Loucy (cell line): ENCODE measurements around the gene EFCAB13.

ENCODE experiments used
- H2AFZ ChIP-seq: fragments of 200-600 bp; sonication (generic); 2 replicates; pipeline ENCODE4 v1.6.0; 2016; ENCODE audit warnings: antibody characterized with exemption, mild to moderate bottlenecking, low read length, moderate library complexity
- H3F3A ChIP-seq: fragments of 200-600 bp; 2 replicates; pipeline ENCODE4 v1.6.0; 2016; ENCODE audit warnings: antibody characterized with exemption, low read depth, mild to moderate bottlenecking
- H3K27me3 ChIP-seq: fragments of 200-600 bp; sonication (generic); 2 replicates; pipeline ENCODE4 v1.6.1; 2014; ENCODE audit warnings: low read length, mild to moderate bottlenecking; ENCODE audit not compliant: insufficient read depth, poor library complexity, severe bottlenecking
- H3K36me3 ChIP-seq: fragments of 200-600 bp; sonication (generic); 2 replicates; pipeline ENCODE4 v1.6.1; 2016; ENCODE audit warnings: low read length; ENCODE audit not compliant: insufficient read depth
- H3K4me1 ChIP-seq: fragments of 200-600 bp; sonication (generic); 2 replicates; pipeline ENCODE4 v1.5.1; 2014; ENCODE audit warnings: low read length, mild to moderate bottlenecking; ENCODE audit not compliant: insufficient read depth, poor library complexity, severe bottlenecking
- H3K4me2 ChIP-seq: fragments of 200-600 bp; sonication (generic); 2 replicates; pipeline ENCODE4 v1.6.0; 2014; ENCODE audit warnings: antibody characterized with exemption, low read length, low read depth, mild to moderate bottlenecking; ENCODE audit not compliant: poor library complexity, severe bottlenecking
- H3K4me3 ChIP-seq: fragments of 200-600 bp; sonication (generic); 2 replicates; pipeline ENCODE4 v1.5.1; 2014; ENCODE audit warnings: low read length, mild to moderate bottlenecking, mixed read lengths; ENCODE audit not compliant: poor library complexity, severe bottlenecking
- H3K79me2 ChIP-seq: fragments of 200-600 bp; sonication (generic); 2 replicates; pipeline ENCODE4 v1.6.1; 2014; ENCODE audit warnings: low read length; ENCODE audit not compliant: insufficient read depth
- H3K9ac ChIP-seq: fragments of 200-600 bp; sonication (generic); 2 replicates; pipeline ENCODE4 v1.6.0; 2014; ENCODE audit warnings: mild to moderate bottlenecking, low read depth, low read length, moderate library complexity; ENCODE audit not compliant: poor library complexity, severe bottlenecking
- H3K9me2 ChIP-seq: fragments of 200-600 bp; sonication (generic); replicated peaks from 2 replicates; pipeline ENCODE4 v1.6.1; 2016; ENCODE audit warnings: low read depth, low read length, mixed read lengths
- H3K9me3 ChIP-seq: fragments of 200-600 bp; sonication (generic); 2 replicates; pipeline ENCODE4 v1.6.1; 2014; ENCODE audit warnings: mild to moderate bottlenecking, antibody characterized with exemption, low read length, low read depth; ENCODE audit not compliant: insufficient read depth
- H4K20me1 ChIP-seq: fragments of 200-600 bp; sonication (generic); 2 replicates; pipeline ENCODE4 v1.6.0; 2014; ENCODE audit warnings: antibody characterized with exemption, low read length, mild to moderate bottlenecking; ENCODE audit not compliant: insufficient read depth, poor library complexity, severe bottlenecking
- EZH2phosphoT487 ChIP-seq: fragments of 200-600 bp; IDR thresholded peaks from 2 replicates; pipeline ENCODE4 v1.6.1; 2018; ENCODE audit warnings: antibody characterized with exemption, mild to moderate bottlenecking, moderate library complexity, borderline replicate concordance
- TF ChIP-seq, protein P1 (sequence below): fragments of 200-600 bp; sonication (generic); conservative IDR thresholded peaks from 2 replicates; pipeline ENCODE4 v1.5.1; 2014; ENCODE audit warnings: mild to moderate bottlenecking, antibody characterized with exemption, low read length

Gene EFCAB13

DNA sequence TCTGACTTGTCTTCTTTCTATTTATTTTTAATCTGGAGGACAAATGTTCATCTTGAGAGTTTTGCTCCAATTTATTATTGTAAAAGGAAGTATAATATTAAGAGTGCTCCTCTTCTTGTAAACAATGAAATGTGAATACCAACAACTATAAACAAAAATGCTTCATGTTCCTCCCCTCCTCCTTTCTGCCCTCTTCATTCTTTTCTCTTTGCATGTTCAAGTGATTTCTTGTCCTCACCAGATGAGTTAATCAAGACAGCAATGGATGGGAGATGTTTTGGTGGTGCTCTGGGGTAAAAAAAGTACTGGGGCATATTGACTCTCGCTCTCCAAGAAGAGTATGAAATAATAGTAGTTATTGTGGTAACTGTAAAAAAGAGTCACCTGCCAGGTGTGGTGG is 45.8 kb upstream of the EFCAB13 start:
- no peaks in the 10 kb centered on the region for H3K9me2 ChIP-seq
- no peaks in the 10 kb centered on the region for H3K36me3 ChIP-seq
- H3K4me2 ChIP-seq = no peak overlapping the region
- H3K9ac ChIP-seq = no peak overlapping the region
- no peaks in the 10 kb centered on the region for H3F3A ChIP-seq
- no peaks in the 10 kb centered on the region for H3K79me2 ChIP-seq
- no peak overlapping the region for H2AFZ ChIP-seq
- no peak for TF ChIP-seq EZH2phosphoT487
- TF ChIP-seq, protein P1, sequence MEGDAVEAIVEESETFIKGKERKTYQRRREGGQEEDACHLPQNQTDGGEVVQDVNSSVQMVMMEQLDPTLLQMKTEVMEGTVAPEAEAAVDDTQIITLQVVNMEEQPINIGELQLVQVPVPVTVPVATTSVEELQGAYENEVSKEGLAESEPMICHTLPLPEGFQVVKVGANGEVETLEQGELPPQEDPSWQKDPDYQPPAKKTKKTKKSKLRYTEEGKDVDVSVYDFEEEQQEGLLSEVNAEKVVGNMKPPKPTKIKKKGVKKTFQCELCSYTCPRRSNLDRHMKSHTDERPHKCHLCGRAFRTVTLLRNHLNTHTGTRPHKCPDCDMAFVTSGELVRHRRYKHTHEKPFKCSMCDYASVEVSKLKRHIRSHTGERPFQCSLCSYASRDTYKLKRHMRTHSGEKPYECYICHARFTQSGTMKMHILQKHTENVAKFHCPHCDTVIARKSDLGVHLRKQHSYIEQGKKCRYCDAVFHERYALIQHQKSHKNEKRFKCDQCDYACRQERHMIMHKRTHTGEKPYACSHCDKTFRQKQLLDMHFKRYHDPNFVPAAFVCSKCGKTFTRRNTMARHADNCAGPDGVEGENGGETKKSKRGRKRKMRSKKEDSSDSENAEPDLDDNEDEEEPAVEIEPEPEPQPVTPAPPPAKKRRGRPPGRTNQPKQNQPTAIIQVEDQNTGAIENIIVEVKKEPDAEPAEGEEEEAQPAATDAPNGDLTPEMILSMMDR = no peak
- H3K4me1 ChIP-seq = no peaks in the 10 kb centered on the region
- H4K20me1 ChIP-seq = no peaks in the 10 kb centered on the region
- H3K9me3 ChIP-seq = no peaks in the 10 kb centered on the region
- no peak overlapping the region for H3K4me3 ChIP-seq
- no peaks in the 10 kb centered on the region for H3K27me3 ChIP-seq

DNA sequence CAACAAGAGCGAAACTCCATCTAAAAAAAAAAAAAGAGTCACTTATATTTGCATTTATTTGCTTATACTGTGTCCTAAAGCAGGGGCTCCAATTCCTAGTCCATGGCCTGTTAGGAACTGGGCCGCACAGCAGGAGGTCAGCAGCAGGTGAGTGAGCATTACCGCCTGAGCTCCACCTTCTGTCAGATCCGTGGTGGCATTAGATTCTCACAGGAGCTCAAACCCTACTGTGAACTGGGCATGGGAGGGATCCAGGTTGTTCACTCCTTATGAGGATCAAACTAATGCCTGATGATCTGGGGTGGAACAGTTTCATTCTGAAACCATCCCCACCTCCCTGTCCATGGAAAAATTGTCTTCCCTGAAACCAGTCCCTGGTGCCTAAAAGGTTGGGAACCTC is 45.2 kb upstream of the EFCAB13 start:
- Histone ChIP-seq H3F3A (no peaks in the 10 kb centered on the region), H3K36me3 (no peaks in the 10 kb centered on the region), H3K9ac (no peak overlapping the region), H3K9me2 (no peaks in the 10 kb centered on the region), H2AFZ (no peak overlapping the region), H3K79me2 (no peaks in the 10 kb centered on the region), H3K4me1 (no peaks in the 10 kb centered on the region), H4K20me1 (no peaks in the 10 kb centered on the region), H3K4me3 (no peak overlapping the region), H3K27me3 (no peaks in the 10 kb centered on the region), H3K4me2 (no peak overlapping the region), H3K9me3 (no peaks in the 10 kb centered on the region)
- TF ChIP-seq, protein P1 = no peak
- no peak for TF ChIP-seq EZH2phosphoT487

DNA sequence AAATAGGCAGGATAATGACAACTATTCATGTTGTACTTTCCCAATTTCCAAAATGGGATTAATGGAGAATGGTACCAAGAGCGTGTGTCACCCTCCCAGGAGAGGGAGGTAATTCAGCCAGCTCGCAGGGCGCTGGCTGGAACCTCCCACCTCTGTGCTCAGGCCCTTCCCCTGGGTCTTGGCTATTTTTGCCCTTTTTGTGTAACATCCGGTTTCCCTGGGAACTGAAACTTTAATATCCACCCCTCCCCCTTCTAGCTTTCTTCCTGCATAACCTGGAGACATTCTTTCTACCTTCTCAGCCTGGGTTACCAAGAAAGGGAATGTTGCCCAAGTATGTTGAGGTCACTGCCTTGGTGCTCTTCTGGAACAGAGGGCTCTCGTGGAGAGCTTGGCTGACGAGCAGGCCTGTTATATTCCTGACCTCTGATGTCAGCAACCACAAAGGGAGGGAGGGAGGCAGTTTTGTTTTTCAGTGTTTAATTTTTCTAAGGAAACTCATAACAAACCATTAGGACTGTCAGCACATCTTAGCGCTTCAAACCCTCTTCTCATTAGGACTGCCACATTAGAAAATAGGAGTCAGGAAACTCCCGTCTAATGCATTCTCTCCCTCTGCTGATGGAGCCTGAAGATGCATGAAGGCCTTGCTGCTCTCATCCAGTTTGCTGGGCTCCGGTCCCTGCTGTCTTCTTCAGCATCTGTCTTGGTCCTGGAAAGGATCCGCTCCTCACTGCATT is 44.5 kb upstream of the EFCAB13 start:
- H3K4me1 ChIP-seq = no peaks in the 10 kb centered on the region
- H2AFZ ChIP-seq = no peak overlapping the region
- no peak overlapping the region for H3K4me2 ChIP-seq
- no peak overlapping the region for H3K9ac ChIP-seq
- H3K9me3 ChIP-seq = no peaks in the 10 kb centered on the region
- no peaks in the 10 kb centered on the region for H3K27me3 ChIP-seq
- no peaks in the 10 kb centered on the region for H3K36me3 ChIP-seq
- no peaks in the 10 kb centered on the region for H3K9me2 ChIP-seq
- no peaks in the 10 kb centered on the region for H3F3A ChIP-seq
- no peak overlapping the region for H3K4me3 ChIP-seq
- TF ChIP-seq, protein P1 = no peak
- TF ChIP-seq EZH2phosphoT487 = no peak
- no peaks in the 10 kb centered on the region for H4K20me1 ChIP-seq
- no peaks in the 10 kb centered on the region for H3K79me2 ChIP-seq
